Fibroblast of villous mesenchyme (primary cell): ENCODE measurements around the gene TRPM2. TPM values are rescaled to one million over a fixed set of nuclear protein-coding genes. Genes with fewer than 3 reads are reported as not detected.

Experiments used
- DNase-seq: peaks from one replicate; pipeline ENCODE4 v3.0.0-alpha.2; 2010; ENCODE audit warnings: low read depth
- H3K4me3 ChIP-seq: 2 replicates; pipeline ENCODE4 v1.5.1; 2011; ENCODE audit warnings: low read depth, mild to moderate bottlenecking, low read length
- total RNA-seq: library from RNA; depleted of rRNA; stranded (reverse); fragments of >200 nt; gene quantifications from 2 replicates; pipeline ENCODE4 v1.2.3, GENCODE V29; 2012
- TF ChIP-seq, protein P1 (sequence below): IDR thresholded peaks from 2 replicates; pipeline ENCODE4 v1.5.1; 2012; ENCODE audit warnings: low read depth, mild to moderate bottlenecking, low read length; ENCODE audit not compliant: insufficient read depth

Gene TRPM2
- total RNA-seq, 1 donor, result under 0.01 TPM

DNA sequence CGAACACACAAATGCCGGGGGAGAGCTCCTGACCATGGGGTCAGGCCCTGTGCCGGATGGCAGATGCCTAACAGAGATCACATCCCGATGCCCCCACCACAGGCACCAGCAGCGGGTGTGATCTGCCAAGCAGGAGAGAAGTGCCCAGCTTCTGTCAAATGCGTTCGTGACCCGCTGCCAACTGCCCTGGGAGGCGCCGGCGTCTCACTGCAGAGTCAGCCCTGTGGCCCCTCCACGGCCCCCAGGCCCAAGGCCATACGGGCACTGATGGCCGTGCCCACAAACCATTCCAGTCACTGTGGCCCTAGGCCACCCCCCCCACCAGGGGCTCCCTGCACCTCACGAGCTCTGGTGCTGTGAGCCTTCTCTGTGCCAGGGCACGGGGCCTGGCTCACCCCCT, 22.2 kb upstream of the TRPM2 start:
- TF ChIP-seq, protein P1, sequence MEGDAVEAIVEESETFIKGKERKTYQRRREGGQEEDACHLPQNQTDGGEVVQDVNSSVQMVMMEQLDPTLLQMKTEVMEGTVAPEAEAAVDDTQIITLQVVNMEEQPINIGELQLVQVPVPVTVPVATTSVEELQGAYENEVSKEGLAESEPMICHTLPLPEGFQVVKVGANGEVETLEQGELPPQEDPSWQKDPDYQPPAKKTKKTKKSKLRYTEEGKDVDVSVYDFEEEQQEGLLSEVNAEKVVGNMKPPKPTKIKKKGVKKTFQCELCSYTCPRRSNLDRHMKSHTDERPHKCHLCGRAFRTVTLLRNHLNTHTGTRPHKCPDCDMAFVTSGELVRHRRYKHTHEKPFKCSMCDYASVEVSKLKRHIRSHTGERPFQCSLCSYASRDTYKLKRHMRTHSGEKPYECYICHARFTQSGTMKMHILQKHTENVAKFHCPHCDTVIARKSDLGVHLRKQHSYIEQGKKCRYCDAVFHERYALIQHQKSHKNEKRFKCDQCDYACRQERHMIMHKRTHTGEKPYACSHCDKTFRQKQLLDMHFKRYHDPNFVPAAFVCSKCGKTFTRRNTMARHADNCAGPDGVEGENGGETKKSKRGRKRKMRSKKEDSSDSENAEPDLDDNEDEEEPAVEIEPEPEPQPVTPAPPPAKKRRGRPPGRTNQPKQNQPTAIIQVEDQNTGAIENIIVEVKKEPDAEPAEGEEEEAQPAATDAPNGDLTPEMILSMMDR, result no peak

DNA sequence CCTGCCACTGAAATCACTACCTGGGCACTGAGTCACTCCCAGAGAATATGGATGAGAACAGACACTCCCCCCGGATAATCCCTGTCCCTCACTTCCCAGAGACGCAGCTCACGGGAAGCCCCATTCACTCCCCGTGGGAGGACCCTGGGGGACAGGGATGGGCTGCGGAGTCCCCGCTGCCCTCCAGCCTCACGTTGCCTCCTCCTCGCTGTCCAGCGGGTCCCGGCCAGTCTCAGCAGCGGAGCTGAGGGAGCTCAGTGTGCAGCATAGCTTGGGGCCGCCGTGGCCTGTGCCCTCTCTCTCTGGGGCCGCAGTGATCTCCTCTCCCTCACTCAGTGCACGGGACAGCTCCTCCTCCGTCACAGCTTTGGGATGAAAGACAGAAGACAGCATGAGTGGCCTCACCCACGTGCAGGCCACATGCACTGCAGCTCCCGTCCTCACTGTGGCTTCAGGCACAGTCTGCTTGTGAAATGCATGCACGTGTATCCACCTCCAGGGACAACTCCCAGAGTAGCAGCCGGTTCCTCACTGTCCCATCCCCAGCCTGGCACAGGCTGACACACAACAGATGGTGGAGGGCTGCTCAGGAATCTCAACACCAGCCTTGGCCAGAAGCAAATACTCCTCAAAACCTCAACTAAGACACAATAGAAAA, 21.6 kb upstream of the TRPM2 start:
- H3K4me3 ChIP-seq, result no peak overlapping the region
- TF ChIP-seq, protein P1, result no peak

More for the DNA sequence above, 22.2 kb upstream of the TRPM2 start:
- no peak overlapping the region for H3K4me3 ChIP-seq
- DNase-seq, result no peak

GRCh38 chr21:44332383-44332782, 21.0 kb upstream of the TRPM2 start:
- H3K4me3 ChIP-seq, result no peak overlapping the region
- TF ChIP-seq, protein P1, result no peak
- DNase-seq, result no peak

More for the DNA sequence above, 21.6 kb upstream of the TRPM2 start:
- DNase-seq, result peak; percentile 45

GRCh38 chr21:44332965-44333364, 20.5 kb upstream of the TRPM2 start:
- H3K4me3 ChIP-seq, result no peak overlapping the region
- no peak for DNase-seq
- TF ChIP-seq, protein P1, result no peak

DNA sequence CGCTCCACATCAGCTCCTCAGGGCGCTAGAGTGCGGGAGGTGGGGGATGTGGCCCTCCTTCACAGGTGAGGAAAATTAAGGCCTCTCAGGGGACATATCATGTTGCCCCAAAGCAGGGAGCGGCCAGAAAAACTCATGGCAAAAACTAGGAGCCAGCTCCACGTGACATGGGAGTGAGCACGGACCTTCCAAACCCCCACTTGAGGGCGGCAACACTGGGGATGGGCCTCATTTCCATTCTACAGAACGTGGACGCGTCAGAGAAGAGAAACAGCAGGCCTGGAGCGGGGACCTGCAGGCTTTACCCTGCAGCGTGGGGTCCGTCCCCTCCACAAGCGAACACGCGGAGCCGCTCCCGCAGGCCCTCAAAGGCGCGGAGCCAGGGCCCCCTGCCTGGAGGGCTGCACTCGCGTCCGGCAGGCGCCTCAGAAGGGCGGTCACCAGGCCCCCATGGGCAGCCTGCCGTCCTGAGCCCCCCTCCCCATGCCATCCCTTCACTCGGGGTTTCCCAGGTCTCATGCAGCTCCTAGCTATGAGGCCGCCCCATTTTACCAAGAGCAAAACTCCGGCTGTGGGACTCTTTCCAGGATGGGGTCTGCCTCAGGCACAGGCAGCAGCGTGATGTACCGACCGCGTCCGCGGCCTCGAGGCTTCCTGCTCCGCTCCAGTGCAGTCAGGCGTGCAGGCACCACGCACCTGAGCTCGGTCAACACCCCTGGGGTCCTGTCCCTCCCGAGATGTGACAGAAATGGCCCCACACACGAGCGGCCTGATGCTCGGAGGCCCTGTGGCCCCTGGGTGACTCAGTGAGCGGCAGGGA, 19.7 kb upstream of the TRPM2 start:
- DNase-seq, result no peak
- TF ChIP-seq, protein P1, result no peak
- H3K4me3 ChIP-seq, result no peak overlapping the region

DNA sequence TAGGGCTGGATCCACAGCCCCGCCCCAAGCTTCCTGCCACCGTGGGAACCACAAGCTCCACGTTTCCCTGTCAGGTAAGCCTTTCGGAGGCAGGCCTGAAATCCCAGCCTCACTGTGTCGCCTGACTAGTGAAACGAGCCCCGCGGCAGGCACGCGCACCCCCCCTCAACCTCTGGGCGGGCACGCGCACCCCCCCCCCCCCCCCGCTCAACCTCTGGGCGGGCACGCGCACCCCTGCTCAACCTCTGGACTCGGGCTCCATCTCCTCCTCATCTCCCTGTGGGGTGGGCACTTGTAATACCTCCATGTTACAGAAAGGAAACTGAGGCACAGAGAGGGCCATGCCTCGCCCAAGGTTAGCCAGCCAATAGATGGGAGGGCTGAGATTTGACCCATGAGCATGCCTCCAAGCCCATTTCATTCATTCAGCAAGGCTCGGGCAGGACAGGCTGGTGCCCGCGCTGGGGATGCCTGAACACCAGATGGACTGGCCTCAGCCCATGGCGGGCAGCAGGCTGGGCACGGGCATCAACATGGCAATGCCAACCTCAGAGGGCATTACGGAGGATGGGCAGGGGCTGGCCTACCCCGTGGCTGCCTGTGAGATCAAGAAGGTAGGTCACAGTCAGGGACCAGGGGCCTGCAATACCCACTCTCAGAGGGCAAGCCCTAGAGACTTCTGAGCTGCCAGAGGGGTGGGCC, 18.9 kb upstream of the TRPM2 start:
- TF ChIP-seq, protein P1, result no peak
- no peak for DNase-seq
- no peak overlapping the region for H3K4me3 ChIP-seq
